Ovary (tissue), 9 donors: ENCODE measurements around the gene TRAPPC3. TPM values are rescaled to one million over a fixed set of nuclear protein-coding genes. Genes with fewer than 3 reads are reported as not detected.

Experiments
- DNase-seq, 5 donors: peaks; one replicate each; pipeline ENCODE4 v3.0.0-alpha.2; 2019 to 2020
- H3K27ac ChIP-seq, 2 donors: fragments of 200-600 bp; one replicate each; pipeline versions ENCODE4 v1.5.1 to v1.8.0; 2019 to 2022
- H3K27me3 ChIP-seq: fragments of 200-600 bp; one replicate; pipeline ENCODE4 v1.8.0; 2022
- H3K36me3 ChIP-seq: fragments of 200-600 bp; sonication (generic); one replicate; pipeline ENCODE4 v1.5.1; 2019
- H3K4me1 ChIP-seq: one replicate; pipeline ENCODE4 v1.8.1; 2013; ENCODE audit warnings: mild to moderate bottlenecking, moderate library complexity; ENCODE audit not compliant: insufficient read depth
- H3K4me3 ChIP-seq: fragments of 200-600 bp; sonication (generic); one replicate; pipeline ENCODE4 v1.5.1; 2017
- H3K9me3 ChIP-seq, 2 donors: fragments of 200-600 bp in 1 of 2; sonication (generic) in 1 of 2; one replicate each; pipeline versions ENCODE4 v1.5.1 to v1.8.1; 2013 to 2019; ENCODE audit warnings: mild to moderate bottlenecking in 1 of 2, moderate library complexity in 1 of 2
- CTCF ChIP-seq, 3 donors: fragments of 450-650 bp in 2 of 3; fragments of 200-600 bp in 1 of 3; IDR thresholded peaks; one replicate each; pipeline versions ENCODE4 v1.5.1 to v1.8.0; 2016 to 2022; ENCODE audit warnings: antibody characterized with exemption in 3 of 3, mild to moderate bottlenecking in 1 of 3
- EP300 ChIP-seq: sonication (generic); formaldehyde crosslinking; IDR thresholded peaks from one replicate; pipeline ENCODE4 v1.6.1; 2017; ENCODE audit warnings: antibody characterized with exemption
- POLR2A ChIP-seq: fragments of 450-650 bp; IDR thresholded peaks from one replicate; pipeline ENCODE4 v1.6.1; 2017; ENCODE audit warnings: antibody characterized with exemption, mild to moderate bottlenecking, moderate library complexity
- WGBS, 3 donors: extraction: QIAGEN DNeasy Blood & Tissue Kit in 1 of 3; methylation state at CpG; one replicate each; pipeline versions ENCODE4 v1.1.5 to v1.1.7; 2013 to 2017; 5-methylcytosine and 5-hydroxymethylcytosine counted together
- intact Hi-C, 4 donors: fragments of 100-400 bp; cut with DNase I; formaldehyde crosslinking; loops; one replicate each; pipeline versions ENCODE4 v1.11.0 to v1.15.1; 2022 to 2023
- polyA plus RNA-seq, 2 donors: library from polyadenylated mRNA; stranded (reverse); fragments of 200-250 nt in 1 of 2; fragments of 350-450 nt in 1 of 2; fragmentation: Illumina TruSeq in 1 of 2; extraction: RNeasy Lipid Tissue Mini Kit (QIAGEN cat#74804) in 1 of 2; gene quantifications; one replicate each; pipeline ENCODE4 v1.2.3, GENCODE V29; 2013 to 2014
- total RNA-seq, 7 donors: library from RNA; depleted of rRNA in 2 of 7; stranded (reverse); fragments of >200 nt in 2 of 7; fragmentation: NEBNext Ultra II Directional in 3 of 7; extraction: Animal tissue kit (Norgen Biotek cat#: 25700) in 3 of 7; gene quantifications; one replicate each; pipeline versions ENCODE4 v1.1.0 to v1.2.4, GENCODE V29; 2016 to 2023
- donor health status: DM: no; HTN: no; CAD: no; lungs with moderate emphysema.
- donor health status: DM: no; HTN: no; CAD: no.
- donor health status: Bipolar disorder and iron deficiency.
- donor health status: DM: yes; HTN: yes; CAD: no.
- donor health status: DM: no; HTN: no; CAD: no.
- donor health status: DM: yes; HTN: yes; CAD: no.

TRAPPC3 gene
- total and polyA plus RNA-seq, 9 donors: 42.3 to 94.6 (median 45.2) TPM

- no peaks in the 10 kb centered on the region for H3K36me3 ChIP-seq
- DNase-seq: no peak
- no peaks in the 10 kb centered on the region for H3K27me3 ChIP-seq
- no peak overlapping the region for H3K4me3 ChIP-seq
- TF ChIP-seq POLR2A (no peak), EP300 (no peak), CTCF (IDR thresholded peaks at IDR 0.05) (no peak)
- H3K27ac ChIP-seq: no peak overlapping the region
- peaks cover 8% of the 10 kb centered on the region for H3K4me1 ChIP-seq
- intact Hi-C loops: no loop called here
- 82 to 89% (median 83%) methylated on average over 3 of the region's 3 CpGs for WGBS, 3 donors
- H3K9me3 ChIP-seq: no peaks in the 10 kb centered on the region
Observed at GRCh38 chr1:36128905-36129206, 20.4 kb downstream of the TRAPPC3 start.

GRCh38 chr1:36128126-36128904 lies 21.0 kb downstream of the TRAPPC3 start:
- Histone ChIP-seq H3K4me3 (no peak overlapping the region), H3K4me1 (peaks cover 6% of the 10 kb centered on the region), H3K27me3 (no peaks in the 10 kb centered on the region), H3K9me3 (no peaks in the 10 kb centered on the region), H3K27ac (no peak overlapping the region), H3K36me3 (no peaks in the 10 kb centered on the region)
- no peak for TF ChIP-seq EP300
- TF ChIP-seq POLR2A: no peak
- TF ChIP-seq CTCF (IDR thresholded peaks at IDR 0.05): no peak
- no peak for DNase-seq
- intact Hi-C loops: no loop called here
- 79 to 85% (median 83%) methylated on average over 10 to 11 of the region's 11 CpGs for WGBS, 3 donors

GRCh38 chr1:36126797-36127500 lies 22.3 kb downstream of the TRAPPC3 start:
- H3K4me1 ChIP-seq: peaks cover 6% of the 10 kb centered on the region
- 48 to 55% (median 52%) methylated on average over 7 of the region's 7 CpGs for WGBS, 3 donors
- H3K36me3 ChIP-seq: no peaks in the 10 kb centered on the region
- no peak for TF ChIP-seq EP300
- TF ChIP-seq CTCF (IDR thresholded peaks at IDR 0.05): no peak
- TF ChIP-seq POLR2A: no peak
- no peak overlapping the region for H3K27ac ChIP-seq
- no peaks in the 10 kb centered on the region for H3K9me3 ChIP-seq
- intact Hi-C loops: no loop called here
- no peak for DNase-seq
- no peak overlapping the region for H3K4me3 ChIP-seq
- H3K27me3 ChIP-seq: no peaks in the 10 kb centered on the region

- Histone ChIP-seq H3K4me1 (peaks cover 6% of the 10 kb centered on the region), H3K27ac (no peak overlapping the region), H3K4me3 (no peak overlapping the region), H3K27me3 (no peaks in the 10 kb centered on the region), H3K36me3 (no peaks in the 10 kb centered on the region), H3K9me3 (no peaks in the 10 kb centered on the region)
- WGBS, 3 donors: 74 to 78% (median 77%) methylated on average over 21 of the region's 21 CpGs
- DNase-seq: no peak
- intact Hi-C loops: no loop called here
- TF ChIP-seq EP300 (no peak), POLR2A (no peak), CTCF (IDR thresholded peaks at IDR 0.05) (no peak)
Observed at GRCh38 chr1:36126005-36126716, 23.1 kb downstream of the TRAPPC3 start.
